Measurements from ENCODE around the gene MET.

Gene MET

DNA sequence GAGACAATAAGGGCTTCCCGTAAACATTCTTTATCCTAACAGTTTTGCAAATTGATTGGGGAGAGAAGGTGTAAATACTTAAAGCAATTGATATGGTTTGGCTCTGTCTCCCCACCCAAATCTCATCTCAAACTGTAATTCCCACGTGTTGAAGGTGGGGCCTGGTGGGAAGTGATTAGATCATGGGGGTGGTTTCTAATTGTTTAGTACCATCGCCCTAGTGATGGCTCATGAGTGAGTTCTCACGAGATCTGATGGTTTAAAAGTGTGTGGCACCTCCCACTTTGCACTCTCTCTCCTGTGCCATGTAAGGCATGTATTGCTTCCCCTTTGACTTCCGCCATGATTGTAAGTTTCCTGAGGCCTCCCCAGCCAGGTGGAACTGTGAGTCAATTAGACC lies 168.3 kb downstream of the MET start:
- H2BK12ac ChIP-seq (ENCODE audit: low read length), result no peak overlapping the region
- no peak overlapping the region for H3K23ac ChIP-seq (ENCODE audit: low read length)
- no peak overlapping the region for H3K9ac ChIP-seq (ENCODE audit: low read length)
- DNase-seq, result no peak
- no peak overlapping the region for H3K18ac ChIP-seq (ENCODE audit: low read length)
- H2AK5ac ChIP-seq (ENCODE audit: low read length), result no peak overlapping the region
- no CpG with 5 or more reads among the region's 5 CpGs for WGBS (ENCODE audit: extremely low coverage, insufficient coverage, insufficient read length)
- no peak overlapping the region for H3K14ac ChIP-seq (ENCODE audit: low read length)
- H3K79me1 ChIP-seq (ENCODE audit: low read length), result no peaks in the 10 kb centered on the region
- H3K4me2 ChIP-seq (ENCODE audit: low read length), result no peak overlapping the region
- H3K4me1 ChIP-seq (ENCODE audit: control insufficient read depth in 1 of 2, insufficient read depth in 2 of 2, low read length in 2 of 2), result no peaks in the 10 kb centered on the region
- H3K27ac ChIP-seq (ENCODE audit: low read depth, low read length), result no peak overlapping the region
- H3K4ac ChIP-seq (ENCODE audit: low read depth, low read length), result no peak overlapping the region
- H3K9me3 ChIP-seq (ENCODE audit: insufficient read depth, low read depth, low read length), result no peaks in the 10 kb centered on the region
- no peaks in the 10 kb centered on the region for H3K36me3 ChIP-seq (ENCODE audit: control insufficient read depth in 1 of 2, insufficient read depth in 2 of 2, low read length in 2 of 2)
- H3K27me3 ChIP-seq (ENCODE audit: insufficient read depth, low read length), result no peaks in the 10 kb centered on the region
- no peak overlapping the region for H3K4me3 ChIP-seq (ENCODE audit: low read depth, low read length)
- H2AFZ ChIP-seq (ENCODE audit: insufficient read depth, low read length, poor library complexity), result no peak overlapping the region
- H4K91ac ChIP-seq (ENCODE audit: low read depth, low read length), result no peak overlapping the region
- no peak overlapping the region for H4K8ac ChIP-seq (ENCODE audit: low read depth, low read length)
- H3K79me2 ChIP-seq (ENCODE audit: control insufficient read depth, insufficient read depth, low read length, poor library complexity), result no peaks in the 10 kb centered on the region
- H2BK120ac ChIP-seq (ENCODE audit: insufficient read depth, low read length, poor library complexity), result no peak overlapping the region
- no peak overlapping the region for H4K12ac ChIP-seq (ENCODE audit: low read depth, low read length)
- no peak overlapping the region for H2BK5ac ChIP-seq (ENCODE audit: low read depth, low read length, poor library complexity)

DNA sequence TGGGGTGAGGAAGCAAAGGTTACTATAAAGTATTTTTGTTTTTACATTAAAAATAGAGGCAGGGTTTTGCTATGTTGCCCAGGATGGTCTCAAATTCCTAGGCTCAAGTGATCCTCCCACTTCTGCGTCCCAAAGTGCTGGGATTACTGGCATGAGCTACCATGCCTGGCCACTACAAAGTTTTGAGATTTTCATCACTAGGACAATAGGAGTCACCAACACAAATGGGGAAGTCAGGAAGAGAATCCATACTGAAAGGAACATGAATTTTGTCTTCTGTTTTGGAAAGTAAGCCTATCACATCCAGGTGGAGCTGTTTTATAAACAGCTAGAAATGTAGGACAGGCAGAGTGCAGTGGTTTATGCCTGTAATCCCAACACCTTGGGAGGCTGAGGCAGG lies 170.4 kb downstream of the MET start:
- Histone ChIP-seq H3K27ac (ENCODE audit: low read depth, low read length) (no peak overlapping the region), H3K36me3 (ENCODE audit: control insufficient read depth in 1 of 2, insufficient read depth in 2 of 2, low read length in 2 of 2) (no peaks in the 10 kb centered on the region), H3K9me3 (ENCODE audit: insufficient read depth, low read depth, low read length) (no peaks in the 10 kb centered on the region), H4K8ac (ENCODE audit: low read depth, low read length) (no peak overlapping the region), H3K9ac (ENCODE audit: low read length) (no peak overlapping the region), H4K12ac (ENCODE audit: low read depth, low read length) (no peak overlapping the region), H3K79me1 (ENCODE audit: low read length) (no peaks in the 10 kb centered on the region), H3K18ac (ENCODE audit: low read length) (no peak overlapping the region), H3K23ac (ENCODE audit: low read length) (no peak overlapping the region), H2BK12ac (ENCODE audit: low read length) (no peak overlapping the region), H3K4ac (ENCODE audit: low read depth, low read length) (no peak overlapping the region), H3K14ac (ENCODE audit: low read length) (no peak overlapping the region), H2AFZ (ENCODE audit: insufficient read depth, low read length, poor library complexity) (no peak overlapping the region), H2AK5ac (ENCODE audit: low read length) (no peak overlapping the region), H3K4me2 (ENCODE audit: low read length) (no peak overlapping the region), H3K27me3 (ENCODE audit: insufficient read depth, low read length) (no peaks in the 10 kb centered on the region), H3K4me3 (ENCODE audit: low read depth, low read length) (no peak overlapping the region), H3K79me2 (ENCODE audit: control insufficient read depth, insufficient read depth, low read length, poor library complexity) (no peaks in the 10 kb centered on the region), H2BK5ac (ENCODE audit: low read depth, low read length, poor library complexity) (no peak overlapping the region), H3K4me1 (ENCODE audit: control insufficient read depth in 1 of 2, insufficient read depth in 2 of 2, low read length in 2 of 2) (no peaks in the 10 kb centered on the region), H2BK120ac (ENCODE audit: insufficient read depth, low read length, poor library complexity) (no peak overlapping the region), H4K91ac (ENCODE audit: low read depth, low read length) (no peak overlapping the region)
- no CpG with 5 or more reads among the region's 1 CpG for WGBS (ENCODE audit: extremely low coverage, insufficient coverage, insufficient read length)
- DNase-seq, result no peak

DNA sequence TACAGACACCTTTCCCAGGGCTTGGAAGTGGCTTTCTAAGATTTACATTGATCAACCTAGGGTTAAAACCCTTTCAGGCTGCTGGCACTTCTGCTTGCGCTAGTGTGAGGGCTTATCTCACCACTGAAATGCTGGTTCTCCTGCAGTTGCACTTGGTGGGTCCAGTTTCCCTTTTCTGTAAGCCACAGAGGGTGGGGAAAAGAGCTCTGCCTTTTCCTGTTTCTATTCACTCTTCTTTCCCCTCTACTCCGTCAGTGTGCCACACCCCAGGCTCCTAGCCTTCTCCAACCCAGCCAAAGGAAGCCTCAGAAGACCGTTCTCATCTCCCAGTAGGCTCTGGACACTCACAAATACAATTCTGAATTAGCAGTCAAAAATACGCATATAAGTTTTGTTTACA lies 171.4 kb downstream of the MET start:
- H4K8ac ChIP-seq (ENCODE audit: low read depth, low read length), result no peak overlapping the region

More for the DNA sequence above, 171.4 kb downstream of the MET start:
- DNase-seq, result peak in 1 of 2 donors; percentile 20
- H2AFZ ChIP-seq (ENCODE audit: insufficient read depth, low read length, poor library complexity), result no peak overlapping the region
- no peak overlapping the region for H3K18ac ChIP-seq (ENCODE audit: low read length)
- no peaks in the 10 kb centered on the region for H3K79me1 ChIP-seq (ENCODE audit: low read length)
- H2BK120ac ChIP-seq (ENCODE audit: insufficient read depth, low read length, poor library complexity), result no peak overlapping the region
- no peak overlapping the region for H2AK5ac ChIP-seq (ENCODE audit: low read length)
- H3K4me1 ChIP-seq (ENCODE audit: control insufficient read depth in 1 of 2, insufficient read depth in 2 of 2, low read length in 2 of 2), result no peaks in the 10 kb centered on the region
- no peaks in the 10 kb centered on the region for H3K79me2 ChIP-seq (ENCODE audit: control insufficient read depth, insufficient read depth, low read length, poor library complexity)
- H3K4me3 ChIP-seq (ENCODE audit: low read depth, low read length), result no peak overlapping the region
- H3K36me3 ChIP-seq (ENCODE audit: control insufficient read depth in 1 of 2, insufficient read depth in 2 of 2, low read length in 2 of 2), result no peaks in the 10 kb centered on the region
- no peak overlapping the region for H2BK12ac ChIP-seq (ENCODE audit: low read length)
- no peaks in the 10 kb centered on the region for H3K27me3 ChIP-seq (ENCODE audit: insufficient read depth, low read length)
- H3K9me3 ChIP-seq (ENCODE audit: insufficient read depth, low read depth, low read length), result no peaks in the 10 kb centered on the region
- no peak overlapping the region for H3K23ac ChIP-seq (ENCODE audit: low read length)
- no peak overlapping the region for H2BK5ac ChIP-seq (ENCODE audit: low read depth, low read length, poor library complexity)
- no peak overlapping the region for H3K27ac ChIP-seq (ENCODE audit: low read depth, low read length)
- no peak overlapping the region for H4K12ac ChIP-seq (ENCODE audit: low read depth, low read length)
- H3K9ac ChIP-seq (ENCODE audit: low read length), result no peak overlapping the region
- WGBS (ENCODE audit: extremely low coverage, insufficient coverage, insufficient read length), result no CpG with 5 or more reads among the region's 4 CpGs
- no peak overlapping the region for H4K91ac ChIP-seq (ENCODE audit: low read depth, low read length)
- no peak overlapping the region for H3K4me2 ChIP-seq (ENCODE audit: low read length)
- H3K4ac ChIP-seq (ENCODE audit: low read depth, low read length), result no peak overlapping the region
- no peak overlapping the region for H3K14ac ChIP-seq (ENCODE audit: low read length)
